ENCODE results near the gene MKS1. TPM values are rescaled to one million over a fixed set of nuclear protein-coding genes. Genes with fewer than 3 reads are reported as not detected.

MKS1 gene
- total RNA-seq, 1 experiment from 2014 or later = 23.9 TPM

DNA sequence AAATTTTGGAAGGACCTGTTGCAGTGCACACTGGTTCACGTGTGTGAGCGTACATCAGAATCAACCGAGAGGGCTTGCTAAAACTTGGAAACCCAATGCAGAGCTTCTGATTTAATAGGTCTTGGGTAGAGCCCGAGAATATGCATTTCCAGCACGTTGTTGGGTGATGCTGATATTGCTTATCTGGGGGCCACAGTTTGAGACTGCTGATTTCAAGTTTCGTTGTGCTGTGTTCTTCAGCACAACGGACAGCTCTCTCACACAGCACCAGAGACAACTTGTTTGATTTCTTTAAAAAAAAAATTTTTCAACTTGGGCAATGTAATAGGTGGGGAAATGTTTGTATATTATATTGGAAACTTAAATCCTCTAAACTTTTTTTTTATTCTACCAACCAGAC is 42.9 kb downstream of the MKS1 start:
- Histone ChIP-seq H3K9me2 (replicated peaks; ENCODE audit: low read length) (no peaks in the 10 kb centered on the region), H2AFZ (ENCODE audit: low read length) (no peak overlapping the region), H3K4me3 (ENCODE audit: low read length) (no peak overlapping the region), H3K9ac (ENCODE audit: low read length) (no peak overlapping the region), H4K20me1 (ENCODE audit: low read length) (no peaks in the 10 kb centered on the region), H3F3A (ENCODE audit: low read length, unreplicated experiment) (no peaks in the 10 kb centered on the region), H3K79me2 (ENCODE audit: low read length) (no peaks in the 10 kb centered on the region), H3K36me3 (ENCODE audit: low read depth, low read length) (no peaks in the 10 kb centered on the region), H3K27me3 (ENCODE audit: low read length) (peaks cover 18% of the 10 kb centered on the region), H3K27ac (ENCODE audit: low read length) (no peak overlapping the region), H3K4me2 (ENCODE audit: low read length) (no peak overlapping the region), H3K9me3 (ENCODE audit: low read length) (no peaks in the 10 kb centered on the region), H3K4me1 (ENCODE audit: insufficient read depth, low read length) (no peaks in the 10 kb centered on the region)
- no TSS peak for BruUV-seq (replicated peaks)
- POLR2A ChIA-PET (ENCODE audit: unreplicated experiment) = interaction anchor here (0.5 kb wide), 1 partner anchor 1890 kb away, joined by 5 read pairs; no protein-coding TSS in a partner anchor
- TF ChIP-seq CTCF (conservative IDR thresholded peaks at IDR 0.05; ENCODE audit: low read depth, low read length) (no peak), EZH2phosphoT487 (IDR thresholded peaks at IDR 0.05; ENCODE audit: borderline replicate concordance, low read length) (no peak), EZH2 (IDR thresholded peaks at IDR 0.05; ENCODE audit: low read length, unreplicated experiment) (no peak)
- intact Hi-C loops (cut with micrococcal nuclease) = no loop called here
- peak; percentile 31 for DNase-seq
- CTCF ChIA-PET = interaction anchor here (0.7 kb wide), 1 partner anchor 319 kb away, joined by 3 read pairs; no protein-coding TSS in a partner anchor
- no peak for ATAC-seq

GRCh38 chr17:58174871-58175270 is 44.2 kb downstream of the MKS1 start:
- no peak for TF ChIP-seq CTCF (conservative IDR thresholded peaks at IDR 0.05; ENCODE audit: low read depth, low read length)
- TF ChIP-seq EZH2phosphoT487 (IDR thresholded peaks at IDR 0.05; ENCODE audit: borderline replicate concordance, low read length) = no peak
- no peak for TF ChIP-seq EZH2 (IDR thresholded peaks at IDR 0.05; ENCODE audit: low read length, unreplicated experiment)
- ATAC-seq (no peak), DNase-seq (no peak)
- no peak overlapping the region for H3K9ac ChIP-seq (ENCODE audit: low read length)
- no peaks in the 10 kb centered on the region for H3K36me3 ChIP-seq (ENCODE audit: low read depth, low read length)
- no peaks in the 10 kb centered on the region for H3K9me2 ChIP-seq (replicated peaks; ENCODE audit: low read length)
- H3K79me2 ChIP-seq (ENCODE audit: low read length) = no peaks in the 10 kb centered on the region
- no peak overlapping the region for H3K27ac ChIP-seq (ENCODE audit: low read length)
- H2AFZ ChIP-seq (ENCODE audit: low read length) = no peak overlapping the region
- H3K4me3 ChIP-seq (ENCODE audit: low read length) = no peak overlapping the region
- POLR2A ChIA-PET (ENCODE audit: unreplicated experiment) = no interaction called here
- BruUV-seq (replicated peaks) = no TSS peak
- H3K27me3 ChIP-seq (ENCODE audit: low read length) = peaks cover 30% of the 10 kb centered on the region
- H3K4me2 ChIP-seq (ENCODE audit: low read length) = no peak overlapping the region
- H3K4me1 ChIP-seq (ENCODE audit: insufficient read depth, low read length) = no peaks in the 10 kb centered on the region
- CTCF ChIA-PET = no interaction called here
- H3F3A ChIP-seq (ENCODE audit: low read length, unreplicated experiment) = no peaks in the 10 kb centered on the region
- no peaks in the 10 kb centered on the region for H4K20me1 ChIP-seq (ENCODE audit: low read length)
- H3K9me3 ChIP-seq (ENCODE audit: low read length) = no peaks in the 10 kb centered on the region
- intact Hi-C loops (cut with micrococcal nuclease) = no loop called here

- TF ChIP-seq CTCF (conservative IDR thresholded peaks at IDR 0.05; ENCODE audit: low read depth, low read length) = peak; percentile 85
- TF ChIP-seq EZH2 (IDR thresholded peaks at IDR 0.05; ENCODE audit: low read length, unreplicated experiment) = no peak
- POLR2A ChIA-PET (ENCODE audit: unreplicated experiment) = no interaction called here
- H3K27ac ChIP-seq (ENCODE audit: low read length) = no peak overlapping the region
- H3K9me3 ChIP-seq (ENCODE audit: low read length) = no peaks in the 10 kb centered on the region
- H4K20me1 ChIP-seq (ENCODE audit: low read length) = no peaks in the 10 kb centered on the region
- H3K27me3 ChIP-seq (ENCODE audit: low read length) = peaks cover 48% of the 10 kb centered on the region
- H3K9me2 ChIP-seq (replicated peaks; ENCODE audit: low read length) = no peaks in the 10 kb centered on the region
- no peak overlapping the region for H3K4me2 ChIP-seq (ENCODE audit: low read length)
- H3K9ac ChIP-seq (ENCODE audit: low read length) = no peak overlapping the region
- H3F3A ChIP-seq (ENCODE audit: low read length, unreplicated experiment) = no peaks in the 10 kb centered on the region
- H3K4me1 ChIP-seq (ENCODE audit: insufficient read depth, low read length) = no peaks in the 10 kb centered on the region
- CTCF ChIA-PET = interaction anchor here (0.6 to 1.0 kb wide), 5 partner anchors 12 to 187 kb away, joined by 3 to 8 read pairs (median 3); no protein-coding TSS in a partner anchor
- DNase-seq = peak; percentile 75
- no peaks in the 10 kb centered on the region for H3K79me2 ChIP-seq (ENCODE audit: low read length)
- no peaks in the 10 kb centered on the region for H3K36me3 ChIP-seq (ENCODE audit: low read depth, low read length)
- no TSS peak for BruUV-seq (replicated peaks)
- intact Hi-C loops (cut with micrococcal nuclease) = loop anchor here (1.0 kb wide), 1 partner anchor 50 kb away; no protein-coding TSS in a partner anchor
- ATAC-seq = peak; percentile 90
- H3K4me3 ChIP-seq (ENCODE audit: low read length) = no peak overlapping the region
- no peak overlapping the region for H2AFZ ChIP-seq (ENCODE audit: low read length)
These were observed 46.5 kb downstream of the MKS1 start for GRCh38 chr17:58172369-58173071.
